Measurements from ENCODE around the gene CLSTN2.
A peak's percentile ranks its signal among the peaks of the same experiment; 100 is the strongest.

The CLSTN2 gene

GRCh38 chr3:140529096-140529495 lies 594.1 kb downstream of the CLSTN2 start:
- DNase-seq, result no peak

GRCh38 chr3:140529558-140529957 lies 594.6 kb downstream of the CLSTN2 start:
- no peak for DNase-seq

DNA sequence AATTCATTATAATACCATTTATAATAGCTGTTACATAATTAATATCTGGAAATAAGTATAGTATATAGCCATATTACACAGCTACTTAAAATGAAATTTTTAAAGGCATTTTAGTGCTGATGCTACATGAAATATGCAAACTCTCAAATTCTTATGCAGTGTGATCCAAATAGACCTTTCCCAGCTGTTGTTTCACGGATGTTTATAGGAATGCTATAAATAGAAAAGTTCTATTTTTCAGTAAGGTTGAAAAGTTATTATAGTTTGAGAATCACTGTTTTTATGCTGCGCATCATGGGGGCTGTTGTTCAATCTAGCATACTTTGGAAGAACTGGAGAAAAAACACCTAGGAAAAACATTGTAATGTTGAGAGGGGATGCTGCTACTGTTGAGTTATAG lies 595.1 kb downstream of the CLSTN2 start:
- DNase-seq, result no peak

DNA sequence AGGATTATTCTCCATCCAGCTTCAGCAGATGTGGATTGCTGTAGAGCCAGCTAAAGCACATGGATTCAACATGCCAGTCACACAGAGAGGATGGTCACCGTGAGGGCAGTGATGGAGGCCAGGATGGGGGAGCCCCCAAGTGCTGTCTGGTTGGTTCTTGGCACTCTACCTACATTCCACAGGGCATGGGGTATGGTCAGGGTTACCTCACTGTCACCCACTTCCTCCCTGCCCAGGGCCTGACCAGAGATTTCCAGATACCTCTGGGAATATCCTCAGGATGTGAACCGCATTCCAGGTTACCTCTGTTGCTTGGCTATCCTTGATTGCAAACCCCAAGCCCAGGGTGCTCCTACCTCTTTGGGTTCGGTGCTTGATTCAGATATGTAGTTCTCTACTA lies 595.6 kb downstream of the CLSTN2 start:
- DNase-seq, result no peak

DNA sequence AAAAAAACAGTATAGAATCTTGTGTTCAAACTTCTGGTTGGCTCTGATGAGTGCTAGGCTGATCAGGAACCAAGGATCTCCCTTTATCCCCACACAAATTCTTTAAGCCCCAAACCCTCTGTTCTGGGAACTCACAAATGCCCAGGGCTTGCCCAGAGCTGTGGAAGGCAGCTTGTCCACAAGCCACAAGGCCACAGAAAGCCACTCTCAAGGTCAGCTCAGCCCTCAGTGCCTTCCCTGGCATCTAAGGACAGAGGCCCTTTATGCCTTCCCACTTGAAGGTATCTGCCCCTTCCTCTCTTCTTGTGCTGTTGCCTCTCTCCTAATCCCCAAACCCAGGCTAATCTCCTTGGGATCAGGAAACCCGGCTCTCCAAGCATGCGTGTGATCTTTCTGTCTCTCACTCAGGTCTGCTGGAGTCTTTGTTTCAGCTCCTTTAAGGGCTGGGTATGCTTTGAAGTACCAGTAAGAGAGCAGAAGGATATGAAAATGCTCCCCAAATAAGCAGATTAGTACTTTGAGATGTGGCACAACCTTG lies 597.9 kb downstream of the CLSTN2 start:
- DNase-seq, result no peak

- DNase-seq, result no peak
These were observed 602.1 kb downstream of the CLSTN2 start for GRCh38 chr3:140536926-140537726.

DNA sequence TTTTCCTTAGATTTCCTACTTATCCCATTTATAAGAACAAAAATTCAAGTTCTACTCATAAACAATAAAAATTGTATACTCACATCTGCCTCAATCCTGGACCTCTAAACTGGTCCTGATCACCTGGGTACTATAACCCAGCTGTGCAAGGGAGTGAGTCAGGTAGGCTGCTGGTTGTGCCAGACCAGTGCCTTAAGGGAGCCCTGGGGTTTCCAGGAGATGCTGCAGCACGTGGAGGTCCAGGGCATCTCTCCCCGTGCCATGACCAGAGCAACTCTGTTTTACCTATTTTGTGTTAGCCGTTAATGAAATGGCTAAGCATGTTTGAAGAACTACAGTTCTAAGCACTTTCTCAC lies 602.7 kb downstream of the CLSTN2 start:
- no peak for DNase-seq

DNA sequence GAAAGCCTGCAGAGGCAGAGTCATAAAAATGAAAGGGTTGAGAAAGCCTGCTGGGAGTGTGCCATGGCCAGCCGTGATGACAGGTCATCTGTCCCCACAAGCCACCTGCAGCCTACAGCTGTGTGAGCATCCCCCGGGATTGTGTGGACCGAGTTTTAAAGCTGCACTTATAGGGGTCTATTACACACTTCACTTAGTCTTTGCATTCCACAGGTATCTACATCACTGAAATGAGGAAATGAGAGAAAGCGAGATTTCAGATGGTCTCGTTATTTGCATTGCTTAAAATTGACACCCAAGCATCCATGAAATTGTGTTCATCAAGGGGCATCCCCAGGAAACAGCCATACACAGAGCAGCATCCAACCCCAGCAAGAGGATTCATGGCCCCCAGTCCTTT lies 605.3 kb downstream of the CLSTN2 start:
- no peak for DNase-seq

- no peak for DNase-seq
These were observed 607.1 kb downstream of the CLSTN2 start for GRCh38 chr3:140541975-140542653.

GRCh38 chr3:140545197-140545596 lies 610.2 kb downstream of the CLSTN2 start:
- DNase-seq, result no peak

DNA sequence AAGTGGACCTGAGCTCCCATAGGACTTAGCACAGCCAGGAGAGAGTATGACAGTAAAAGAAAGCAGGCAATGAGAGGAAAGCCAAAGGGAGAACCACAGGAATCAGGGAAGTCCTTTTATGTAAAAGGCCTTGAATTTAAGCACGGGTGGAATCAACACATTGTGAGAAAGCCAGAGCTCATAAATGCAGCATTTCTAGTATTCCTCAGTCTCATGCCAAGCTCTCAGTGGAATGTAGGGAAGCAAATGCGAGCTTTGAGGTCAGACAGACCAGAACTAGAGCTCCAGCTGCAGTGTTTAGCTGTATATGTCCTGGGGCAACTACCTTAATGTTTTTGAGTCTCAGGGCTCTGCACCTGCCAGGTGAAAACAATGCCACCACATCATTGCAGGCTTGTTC lies 610.8 kb downstream of the CLSTN2 start:
- no peak for DNase-seq

DNA sequence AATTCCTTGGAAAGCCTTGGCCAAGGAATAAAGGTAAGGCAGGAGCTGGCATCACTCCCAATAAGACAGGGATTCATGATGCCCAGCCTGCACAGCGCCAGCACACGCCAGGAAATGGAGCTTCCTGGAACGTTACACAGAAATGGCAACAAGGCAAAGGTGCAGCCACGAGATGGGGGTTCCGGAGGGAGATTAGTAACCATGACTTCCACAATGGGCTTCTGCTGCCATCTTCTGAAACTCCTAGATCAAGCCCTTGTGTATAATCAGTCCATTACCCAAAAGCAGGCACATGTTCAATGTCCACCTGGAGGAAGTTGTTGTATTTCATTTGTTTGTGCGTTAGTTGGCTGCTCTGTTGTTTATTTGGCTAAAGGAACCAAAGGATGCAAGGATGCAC lies 611.7 kb downstream of the CLSTN2 start:
- DNase-seq, result no peak

GRCh38 chr3:140552403-140552802 lies 617.4 kb downstream of the CLSTN2 start:
- no peak for DNase-seq

GRCh38 chr3:140552898-140553297 lies 617.9 kb downstream of the CLSTN2 start:
- no peak for DNase-seq

GRCh38 chr3:140553591-140553990 lies 618.6 kb downstream of the CLSTN2 start:
- DNase-seq, result no peak

DNA sequence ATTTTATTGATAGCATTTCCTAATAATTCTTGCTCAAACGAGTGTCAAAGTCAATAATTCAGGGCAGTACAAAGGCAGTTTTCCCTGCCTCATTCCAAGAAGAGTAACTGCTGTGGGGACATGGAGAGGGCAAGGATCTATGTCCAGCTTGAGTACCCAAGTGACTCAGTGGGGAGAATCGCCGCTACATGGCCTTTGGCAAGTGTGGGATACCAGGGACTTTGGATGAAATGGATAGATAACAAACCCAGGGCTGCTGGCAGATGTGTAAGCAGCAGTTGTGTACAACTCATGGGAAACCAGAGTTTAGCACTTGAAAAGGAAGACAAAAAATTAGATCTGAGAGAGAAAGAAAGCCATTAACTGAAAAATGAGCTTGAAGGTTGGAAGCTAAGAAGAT lies 620.7 kb downstream of the CLSTN2 start:
- no peak for DNase-seq

DNA sequence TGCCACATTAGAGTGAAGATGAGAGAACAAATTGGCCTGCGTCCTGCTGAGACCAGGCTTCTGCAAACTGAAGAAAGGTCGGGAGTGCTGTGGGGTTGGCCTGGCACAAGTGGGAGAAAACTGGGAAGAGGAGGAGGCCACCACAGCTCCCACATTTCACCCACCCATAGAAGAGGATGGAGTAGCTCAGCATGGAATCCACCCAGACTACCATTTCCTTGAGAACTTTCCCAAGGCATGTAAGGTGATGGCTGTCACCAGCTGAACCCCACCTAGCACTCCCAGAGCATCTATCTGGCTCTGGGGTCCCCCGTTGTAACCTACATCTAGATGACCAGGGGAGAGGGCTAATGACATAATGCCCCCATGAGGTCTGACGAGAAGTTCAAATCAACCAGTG lies 622.5 kb downstream of the CLSTN2 start:
- DNase-seq, result no peak

DNA sequence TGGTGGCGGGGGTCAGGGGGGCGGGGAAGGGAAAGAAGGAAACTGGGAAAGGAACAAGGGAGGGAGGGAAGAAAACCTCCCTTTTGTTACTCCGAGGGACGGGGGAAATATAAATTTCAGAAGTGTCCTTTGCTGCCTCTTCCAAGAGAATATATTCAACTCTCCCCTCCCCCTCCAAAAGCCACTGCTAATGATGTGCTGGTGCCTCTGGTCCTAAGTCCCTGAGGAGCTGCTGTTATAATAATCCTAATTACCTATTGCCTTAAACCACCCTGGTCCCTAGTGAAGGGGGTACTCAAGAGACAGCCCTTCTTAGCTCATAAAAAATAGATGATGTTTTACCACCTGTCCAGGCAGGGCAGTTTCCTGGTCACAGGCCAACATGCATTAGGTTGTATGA lies 624.6 kb downstream of the CLSTN2 start:
- peak in 1 of 2 experiments; percentile 16 for DNase-seq

DNA sequence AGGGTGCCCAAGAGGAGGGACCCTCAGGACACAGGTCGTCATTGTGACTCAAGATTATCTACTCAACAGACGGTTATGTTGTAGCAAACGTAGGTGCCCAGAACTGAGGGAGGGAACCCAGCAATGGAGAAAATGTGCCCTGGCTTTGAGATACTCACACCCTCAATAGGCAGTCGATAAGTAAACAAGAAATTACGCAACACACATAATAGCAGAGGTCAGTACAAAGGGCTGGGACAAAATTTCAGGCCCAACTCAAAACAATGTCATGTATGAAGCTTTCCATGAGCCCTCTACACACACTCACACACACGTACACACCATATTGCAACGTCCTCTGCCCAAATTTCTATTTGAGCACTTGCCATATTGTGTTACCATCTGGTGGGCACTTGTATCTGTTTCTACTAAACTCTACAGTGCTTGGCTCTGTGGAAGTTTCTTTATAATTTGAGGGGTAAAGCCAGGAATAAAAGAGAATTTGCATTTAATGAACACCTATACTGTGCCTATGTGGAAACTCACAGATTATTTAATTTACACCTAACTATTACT lies 628.3 kb downstream of the CLSTN2 start:
- no peak for DNase-seq

- no peak for DNase-seq
These were observed 633.1 kb downstream of the CLSTN2 start for GRCh38 chr3:140568131-140568530.

DNA sequence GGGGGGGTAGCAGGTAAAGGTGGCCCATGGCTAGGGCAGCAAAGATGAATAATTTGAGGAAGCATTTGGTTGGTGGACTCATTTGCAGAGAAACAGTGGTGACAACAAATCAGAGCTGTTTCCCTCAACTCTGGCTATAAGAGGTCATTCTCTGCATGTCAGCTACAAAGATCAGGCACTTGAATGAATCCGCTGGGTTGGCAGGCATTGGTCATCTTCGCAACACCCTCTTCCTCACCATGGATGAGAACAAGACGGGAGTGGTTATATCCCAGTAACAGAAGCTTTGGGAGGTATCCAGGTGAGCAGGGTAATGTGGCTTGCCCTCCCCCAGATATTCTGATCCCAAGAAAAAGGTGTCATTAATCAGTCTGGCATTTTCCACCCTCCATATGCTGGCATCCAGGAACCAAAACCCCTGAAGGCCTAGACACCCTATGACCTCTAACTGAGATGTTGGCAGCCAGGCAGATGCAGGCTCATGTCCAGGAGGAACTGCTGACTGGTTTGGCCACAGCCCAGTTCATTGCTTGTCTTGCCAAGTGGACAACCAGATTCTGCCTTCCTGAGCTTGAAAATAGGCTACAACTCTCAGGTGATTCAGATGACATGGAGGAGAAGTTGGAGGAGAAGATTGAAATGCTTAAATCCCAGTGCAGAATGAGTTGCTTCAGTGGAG lies 634.0 kb downstream of the CLSTN2 start:
- DNase-seq, result no peak

- DNase-seq, result no peak
These were observed 635.6 kb downstream of the CLSTN2 start for GRCh38 chr3:140570602-140571001.

GRCh38 chr3:140571836-140572235 lies 636.9 kb downstream of the CLSTN2 start:
- no peak for DNase-seq

DNA sequence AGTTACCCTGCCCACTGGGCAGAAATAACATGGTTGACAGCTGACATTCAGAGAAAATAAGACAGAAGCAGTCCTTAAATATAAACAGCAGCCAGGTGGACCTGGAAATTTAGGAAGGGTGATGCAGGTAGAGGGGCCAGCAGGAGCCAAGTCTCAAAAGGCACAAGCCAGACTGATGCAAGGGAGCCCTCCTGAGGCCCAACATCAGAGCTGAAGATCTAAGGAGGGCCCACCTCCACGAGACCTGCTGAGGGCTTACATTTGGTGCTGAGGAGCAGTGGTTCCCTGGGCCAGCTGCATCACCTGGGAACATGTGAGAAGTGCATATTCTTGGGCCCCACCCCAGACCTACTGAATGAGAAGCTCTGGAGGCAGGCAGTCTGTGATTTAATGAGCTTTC lies 637.3 kb downstream of the CLSTN2 start:
- DNase-seq, result no peak

All from SHP77 (cell line).